ENCODE results near the gene CDKAL1.

The CDKAL1 gene

DNA sequence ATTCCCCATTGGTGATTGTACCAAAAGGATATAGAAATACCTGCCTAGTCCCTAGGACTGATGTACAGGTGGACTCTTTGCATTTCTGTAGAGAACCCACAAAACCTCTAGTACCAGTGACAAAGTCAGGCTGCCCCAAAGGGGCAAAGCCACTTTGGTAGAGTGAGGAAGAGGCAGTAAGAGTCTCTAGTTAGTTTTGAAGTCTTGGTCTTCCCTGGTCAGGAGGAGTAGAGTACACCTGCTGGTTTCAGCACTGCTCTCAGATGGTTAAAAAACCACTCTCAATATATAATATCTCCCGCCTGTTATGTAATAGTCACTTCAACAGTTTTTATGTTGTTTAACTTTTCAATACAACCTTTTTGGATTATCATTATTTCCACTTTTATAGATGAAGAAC lies 344.9 kb downstream of the CDKAL1 start:
- no peak for TF ChIP-seq REST (IDR thresholded peaks at IDR 0.05; ENCODE audit: low read depth)

DNA sequence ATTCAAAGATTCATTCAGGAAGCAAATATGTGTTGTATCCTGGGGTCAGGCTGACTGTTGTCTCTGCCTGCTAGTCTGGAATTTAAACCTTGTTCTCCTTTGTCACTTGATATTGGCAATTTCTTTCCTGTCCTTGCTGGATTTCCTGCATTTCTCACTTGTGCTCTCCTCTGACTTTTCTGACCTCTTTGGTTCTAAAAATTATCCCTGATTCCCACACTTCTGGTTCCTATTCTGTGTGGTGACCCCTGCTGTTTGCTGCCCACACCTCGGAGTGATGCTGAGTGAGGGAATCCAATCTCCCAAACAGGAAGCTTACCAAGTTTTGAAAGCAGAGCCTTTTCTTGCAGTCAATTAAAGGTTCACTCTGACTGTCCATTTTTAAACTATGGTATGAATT lies 345.3 kb downstream of the CDKAL1 start:
- no peak for TF ChIP-seq NFIC (IDR thresholded peaks at IDR 0.05)
- no peak for TF ChIP-seq EGR1 (IDR thresholded peaks at IDR 0.05)
- TF ChIP-seq REST (IDR thresholded peaks at IDR 0.05; ENCODE audit: low read depth): no peak
- TF ChIP-seq RAD21 (IDR thresholded peaks at IDR 0.05; ENCODE audit: low read depth): no peak
- TF ChIP-seq TCF12 (IDR thresholded peaks at IDR 0.05; ENCODE audit: low read depth): no peak
- TF ChIP-seq CEBPB (IDR thresholded peaks at IDR 0.05): no peak
- no peak for TF ChIP-seq YY1 (IDR thresholded peaks at IDR 0.05; ENCODE audit: low read depth)
- no peak for TF ChIP-seq CREB1 (IDR thresholded peaks at IDR 0.05; ENCODE audit: low read depth)
- no peak for TF ChIP-seq ZBTB7A (IDR thresholded peaks at IDR 0.05; ENCODE audit: low read depth)
- TF ChIP-seq USF1 (IDR thresholded peaks at IDR 0.05): no peak
- TF ChIP-seq, protein P1, sequence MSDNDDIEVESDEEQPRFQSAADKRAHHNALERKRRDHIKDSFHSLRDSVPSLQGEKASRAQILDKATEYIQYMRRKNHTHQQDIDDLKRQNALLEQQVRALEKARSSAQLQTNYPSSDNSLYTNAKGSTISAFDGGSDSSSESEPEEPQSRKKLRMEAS (IDR thresholded peaks at IDR 0.05): no peak
- no peak for TF ChIP-seq TEAD4 (IDR thresholded peaks at IDR 0.05)
- no peak for TF ChIP-seq EP300 (IDR thresholded peaks at IDR 0.05; ENCODE audit: borderline replicate concordance)
- TF ChIP-seq FOXM1 (IDR thresholded peaks at IDR 0.05; ENCODE audit: borderline replicate concordance, low read depth): no peak
- no peak for TF ChIP-seq TAF1 (IDR thresholded peaks at IDR 0.05; ENCODE audit: low read depth)

DNA sequence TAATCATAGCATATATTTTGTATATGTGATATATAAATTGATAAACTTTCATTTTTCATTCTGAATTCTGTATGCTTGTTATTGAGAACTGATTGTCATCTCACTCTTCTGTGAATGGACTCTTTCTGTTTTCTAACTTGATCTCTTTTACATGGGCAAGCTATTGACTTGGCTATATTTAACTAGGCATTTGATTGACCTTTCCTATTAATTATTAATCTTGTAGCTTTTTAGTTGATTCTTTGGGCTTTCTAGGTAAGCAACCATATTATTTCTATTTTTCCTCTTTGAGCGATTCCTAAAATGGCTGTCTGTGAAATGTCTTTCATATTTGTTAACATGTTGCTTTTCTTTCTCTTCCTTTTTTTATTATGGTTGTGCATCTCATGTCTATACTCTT lies 347.1 kb downstream of the CDKAL1 start:
- no peak for TF ChIP-seq TCF12 (IDR thresholded peaks at IDR 0.05; ENCODE audit: low read depth)

- no peak for TF ChIP-seq YY1 (IDR thresholded peaks at IDR 0.05; ENCODE audit: low read depth)
- no peak for TF ChIP-seq EP300 (IDR thresholded peaks at IDR 0.05; ENCODE audit: borderline replicate concordance)
- TF ChIP-seq ZBTB7A (IDR thresholded peaks at IDR 0.05; ENCODE audit: low read depth): no peak
- no peak for TF ChIP-seq TCF12 (IDR thresholded peaks at IDR 0.05; ENCODE audit: low read depth)
- TF ChIP-seq, protein P1 (IDR thresholded peaks at IDR 0.05): no peak
- TF ChIP-seq USF1 (IDR thresholded peaks at IDR 0.05): no peak
- no peak for TF ChIP-seq CEBPB (IDR thresholded peaks at IDR 0.05)
- TF ChIP-seq EGR1 (IDR thresholded peaks at IDR 0.05): no peak
- no peak for TF ChIP-seq TAF1 (IDR thresholded peaks at IDR 0.05; ENCODE audit: low read depth)
- no peak for TF ChIP-seq FOXM1 (IDR thresholded peaks at IDR 0.05; ENCODE audit: borderline replicate concordance, low read depth)
- no peak for TF ChIP-seq TEAD4 (IDR thresholded peaks at IDR 0.05)
- no peak for TF ChIP-seq RAD21 (IDR thresholded peaks at IDR 0.05; ENCODE audit: low read depth)
Observed at GRCh38 chr6:20882014-20882413, 347.8 kb downstream of the CDKAL1 start.

GRCh38 chr6:20885076-20885475 lies 350.8 kb downstream of the CDKAL1 start:
- TF ChIP-seq EGR1 (IDR thresholded peaks at IDR 0.05) (no peak), FOXM1 (IDR thresholded peaks at IDR 0.05; ENCODE audit: borderline replicate concordance, low read depth) (no peak), TCF12 (IDR thresholded peaks at IDR 0.05; ENCODE audit: low read depth) (no peak), YY1 (IDR thresholded peaks at IDR 0.05; ENCODE audit: low read depth) (no peak), REST (IDR thresholded peaks at IDR 0.05; ENCODE audit: low read depth) (no peak)
- TF ChIP-seq, protein P1 (IDR thresholded peaks at IDR 0.05): no peak
